ENCODE measurements around the gene GPR146.

- no peak for TF ChIP-seq CTCF (IDR thresholded peaks at IDR 0.05)
- TF ChIP-seq EP300 (IDR thresholded peaks at IDR 0.05; ENCODE audit: low read depth): no peak
- TF ChIP-seq POLR2AphosphoS5 (IDR thresholded peaks at IDR 0.05): no peak
These were observed 3.6 kb upstream of the GPR146 start for GRCh38 chr7:1040790-1041189.

All from transverse colon (tissue), 4 donors.